Suppressor macrophage treated with lipopolysaccharide for 4 hours (primary cell): ENCODE results near the gene NOL11.
"Not testable (repeated sequence)": the region's sequence is repeated elsewhere in the genome, so short reads cannot be mapped to it uniquely, and the experiment has no call there.

Experiments
- DNase-seq: peaks from one replicate; pipeline ENCODE4 v3.0.0-alpha.2; 2020

Gene NOL11

DNA sequence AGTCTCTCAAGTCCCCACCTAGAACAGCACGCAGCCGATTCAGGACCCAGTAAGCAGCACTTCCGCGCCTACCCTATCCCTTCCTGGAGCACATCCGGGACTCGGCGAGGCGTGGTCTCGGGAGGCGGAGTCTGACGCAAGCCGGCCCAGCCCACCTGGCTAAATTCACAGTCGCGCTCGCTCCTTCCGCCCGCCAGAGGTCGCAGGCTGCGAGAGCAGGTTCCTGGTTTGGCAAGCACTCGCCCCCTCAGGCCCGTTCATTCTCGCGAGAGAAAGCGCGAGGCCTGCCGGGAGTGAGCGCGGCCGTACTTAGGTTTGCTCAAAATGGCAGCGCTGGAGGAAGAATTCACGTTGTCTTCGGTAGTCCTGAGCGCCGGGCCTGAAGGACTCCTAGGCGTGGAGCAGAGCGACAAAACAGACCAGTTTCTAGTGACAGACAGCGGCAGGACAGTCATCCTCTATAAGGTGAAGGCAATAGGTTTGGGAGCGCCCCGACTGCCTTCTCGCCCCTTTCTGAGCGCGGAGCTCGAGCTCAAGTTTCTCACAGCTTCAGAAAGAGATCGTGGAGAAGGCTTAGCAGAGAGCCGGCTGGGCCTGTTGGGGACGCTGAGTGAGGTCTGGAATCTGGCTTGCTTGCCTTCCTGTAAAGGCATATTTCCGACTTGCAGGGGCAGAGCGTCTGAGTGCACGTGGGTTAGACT lies at the start of gene NOL11:
NOL11 (plus strand) TSS at position 313 of the 701 bp plus-strand sequence; CDS start at position 325, 12 bp downstream.
- DNase-seq = peak; percentile 100

DNA sequence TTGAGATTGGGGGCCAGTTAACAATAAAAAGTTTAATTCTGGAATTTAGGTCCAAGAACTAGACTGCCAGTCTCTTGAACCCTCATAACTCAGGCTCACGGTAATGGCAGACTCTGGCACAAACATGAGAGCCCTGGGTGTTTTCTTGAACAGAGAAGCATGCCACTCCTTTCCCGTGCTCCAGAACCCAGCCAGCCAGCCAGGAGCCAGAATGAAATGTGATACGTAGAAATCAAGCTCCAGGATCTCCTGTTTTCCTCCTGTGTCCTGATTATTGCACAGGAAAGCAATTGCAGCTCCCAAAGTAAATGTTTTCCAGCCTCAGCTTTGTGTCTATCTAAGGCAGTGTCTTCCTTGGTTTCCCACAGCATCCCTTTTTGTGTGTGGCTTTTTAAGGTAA lies 46.2 kb upstream of the NOL11 start:
- no peak for DNase-seq

DNA sequence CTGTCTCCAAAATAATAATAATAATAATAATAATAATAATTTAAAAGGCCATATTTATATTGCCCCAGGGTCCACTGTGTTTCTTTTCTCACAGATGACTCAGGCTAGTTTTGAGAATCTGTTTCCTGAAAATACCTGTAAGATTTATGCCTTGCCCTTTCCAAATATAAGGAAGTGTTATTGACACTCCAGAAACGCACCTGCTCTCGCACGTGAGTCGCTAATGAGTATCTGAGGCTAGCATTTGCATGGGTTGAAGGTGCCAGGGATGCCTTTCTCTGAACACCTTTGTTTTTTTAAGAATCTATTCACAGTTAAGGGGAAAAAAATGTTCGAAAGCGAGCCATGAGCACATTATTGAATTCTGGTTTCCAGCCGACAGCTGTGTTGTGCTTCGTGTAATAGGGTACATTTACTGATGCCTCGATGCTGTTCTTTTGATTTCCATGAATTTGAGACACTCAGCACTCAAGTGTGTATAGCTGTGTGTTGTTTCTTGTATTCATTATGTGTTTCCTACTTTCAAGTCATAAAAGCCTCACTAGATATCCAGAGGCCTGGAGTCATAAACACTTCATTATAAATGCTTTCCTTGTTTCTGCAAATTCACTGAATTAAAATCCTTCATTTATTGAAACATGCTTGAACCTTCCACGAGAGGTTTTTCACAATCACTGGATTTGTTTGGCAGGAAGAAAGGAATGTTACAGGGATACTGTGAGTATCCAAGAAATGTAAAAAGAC lies 45.0 kb upstream of the NOL11 start:
- DNase-seq = no peak

DNA sequence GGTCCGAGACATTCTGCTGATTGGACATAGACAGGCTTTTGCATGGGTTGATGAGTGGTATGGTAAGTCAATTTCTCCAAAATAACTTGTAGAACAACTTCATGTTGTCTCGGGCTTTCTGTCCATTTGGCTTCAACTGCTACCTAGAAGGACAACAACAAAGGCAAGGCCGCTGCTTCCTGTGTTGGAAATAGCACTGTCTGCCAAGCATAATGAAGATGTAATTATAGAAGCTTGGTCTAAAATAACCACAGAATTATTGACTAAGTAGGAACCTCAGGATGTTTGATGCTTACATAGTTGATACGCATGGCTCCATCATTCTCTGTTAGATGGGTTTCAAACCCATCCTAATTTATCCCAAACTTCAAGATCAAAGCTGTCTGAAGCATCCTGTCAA lies 42.3 kb upstream of the NOL11 start:
- DNase-seq = no peak

DNA sequence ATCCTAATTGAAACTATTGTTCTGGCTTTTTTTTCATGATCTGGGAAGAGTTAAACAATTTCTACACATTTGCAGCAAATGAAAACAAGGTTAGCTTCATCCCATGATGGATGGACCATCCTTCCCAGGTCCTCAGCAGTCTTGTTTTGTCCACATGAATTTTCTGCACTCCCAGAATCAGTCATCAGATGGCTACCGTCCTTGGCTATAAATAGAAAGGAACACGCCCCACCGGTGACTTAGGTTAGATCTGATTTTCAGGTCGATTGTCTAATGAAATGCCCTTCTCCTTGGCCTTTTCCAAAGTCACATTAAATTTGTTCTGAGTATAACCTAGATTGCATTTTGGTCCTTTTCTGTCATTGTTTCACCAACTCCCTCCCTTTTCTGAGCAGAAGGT lies 41.4 kb upstream of the NOL11 start:
- no peak for DNase-seq

DNA sequence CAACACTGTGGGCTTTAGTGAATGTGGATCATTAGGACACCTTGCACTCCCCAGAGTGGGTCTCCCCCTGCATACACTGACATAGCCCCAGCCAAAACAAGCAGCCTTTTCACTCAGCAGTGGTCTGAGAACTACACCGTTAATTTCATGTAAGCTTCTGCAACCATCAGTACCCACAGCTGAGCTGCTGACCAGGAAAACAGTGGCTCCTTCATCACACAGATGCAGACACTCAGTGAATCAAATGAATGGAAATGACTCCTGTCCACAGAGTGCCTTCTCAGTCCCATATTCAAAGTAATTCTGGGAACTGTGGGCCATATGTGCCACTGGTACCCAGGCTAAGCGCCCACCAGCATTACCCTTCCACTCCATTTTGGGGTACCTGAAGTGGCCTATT lies 39.3 kb upstream of the NOL11 start:
- DNase-seq = no peak

DNA sequence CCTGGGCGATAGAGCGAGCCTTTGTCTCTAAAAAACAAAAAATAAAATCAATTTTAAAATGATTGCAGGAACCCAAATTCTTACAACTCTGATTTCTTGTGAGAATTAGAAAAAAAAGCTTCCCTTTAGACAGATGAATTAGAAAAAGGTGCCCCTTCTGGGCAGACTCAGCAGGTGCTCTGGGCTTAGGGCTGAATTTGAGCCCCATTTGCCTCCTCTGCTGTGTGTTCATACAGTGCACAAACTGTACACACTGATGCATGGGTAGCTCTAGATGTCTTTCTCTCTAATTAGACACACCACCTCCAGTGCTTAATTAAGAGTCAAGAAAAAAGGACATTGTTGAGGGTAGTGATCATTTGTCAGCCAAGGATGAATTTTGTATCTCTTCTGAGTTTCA lies 38.5 kb upstream of the NOL11 start:
- no peak for DNase-seq

DNA sequence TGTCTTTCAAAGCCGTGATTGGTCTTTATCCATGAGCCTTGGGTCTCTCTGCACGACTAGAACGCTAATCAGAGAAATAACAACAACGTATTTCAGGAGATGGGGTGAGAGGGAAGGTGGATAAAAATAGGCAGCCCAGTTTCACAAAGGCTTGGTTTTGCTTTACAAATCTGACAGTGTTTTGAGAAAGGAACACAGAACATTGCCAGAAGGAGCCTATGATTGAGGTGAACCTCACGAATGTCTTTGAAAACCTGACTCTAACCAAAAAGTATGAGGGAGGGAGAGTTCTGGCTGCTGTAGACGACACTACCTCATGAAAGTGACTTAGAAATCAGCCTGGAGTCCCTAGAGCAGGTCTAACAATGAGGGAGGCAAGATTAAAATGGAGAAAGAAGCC lies 38.0 kb upstream of the NOL11 start:
- no peak for DNase-seq

DNA sequence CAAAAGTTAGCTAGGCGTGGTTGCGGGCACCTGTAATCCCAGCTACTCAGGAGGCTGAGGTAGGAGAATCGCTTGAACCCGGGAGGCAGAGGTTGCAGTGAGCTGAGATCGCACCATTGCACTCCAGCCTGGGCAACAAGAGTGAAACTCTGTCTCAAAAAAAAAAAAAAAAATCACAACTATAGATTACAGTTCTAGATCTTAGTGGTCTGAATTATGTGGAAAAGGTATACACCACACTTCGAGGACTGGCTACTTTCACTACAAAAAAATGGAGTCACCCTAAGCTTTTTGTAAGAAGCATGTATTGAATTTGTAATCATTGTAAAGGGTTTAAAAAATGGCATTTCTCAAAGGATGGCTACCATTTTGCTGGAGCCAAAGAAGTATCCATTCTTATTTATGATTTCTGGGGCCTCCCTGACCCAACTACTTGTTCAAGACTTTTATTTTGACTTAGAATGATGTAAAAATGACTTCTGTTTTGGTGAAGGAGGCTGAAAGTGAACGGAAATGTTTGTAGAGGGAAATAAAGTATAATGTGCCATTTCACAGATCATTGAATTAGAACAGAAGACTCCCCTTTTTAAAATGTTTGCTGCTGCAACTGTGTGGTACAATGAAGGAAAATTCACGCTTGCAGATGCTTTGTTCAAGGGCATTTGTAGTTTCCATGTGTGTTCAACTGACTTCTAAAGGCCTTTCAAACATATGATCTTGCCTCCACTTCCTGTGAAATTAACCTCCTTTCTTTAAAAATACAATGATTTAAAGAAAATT lies 37.1 kb upstream of the NOL11 start:
- no peak for DNase-seq

DNA sequence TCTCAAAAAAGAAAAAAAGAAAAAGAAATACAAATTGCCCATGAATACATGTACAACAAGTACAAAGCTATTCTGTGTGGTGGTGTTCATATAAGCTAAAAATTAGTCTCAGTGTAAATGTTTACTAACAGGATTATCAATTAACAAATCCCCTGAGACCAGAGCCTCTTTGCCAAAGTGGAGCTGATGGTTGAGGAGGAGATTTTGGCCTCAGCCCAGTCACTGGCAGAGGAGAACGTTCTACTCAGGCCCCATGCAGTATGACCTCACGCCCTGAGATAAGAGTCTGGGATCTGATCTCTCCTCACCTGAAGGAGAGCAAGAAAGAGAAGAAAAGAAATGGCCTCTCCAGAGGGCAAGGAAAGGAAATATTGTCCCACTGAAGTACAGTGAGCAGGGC lies 35.5 kb upstream of the NOL11 start:
- no peak for DNase-seq

DNA sequence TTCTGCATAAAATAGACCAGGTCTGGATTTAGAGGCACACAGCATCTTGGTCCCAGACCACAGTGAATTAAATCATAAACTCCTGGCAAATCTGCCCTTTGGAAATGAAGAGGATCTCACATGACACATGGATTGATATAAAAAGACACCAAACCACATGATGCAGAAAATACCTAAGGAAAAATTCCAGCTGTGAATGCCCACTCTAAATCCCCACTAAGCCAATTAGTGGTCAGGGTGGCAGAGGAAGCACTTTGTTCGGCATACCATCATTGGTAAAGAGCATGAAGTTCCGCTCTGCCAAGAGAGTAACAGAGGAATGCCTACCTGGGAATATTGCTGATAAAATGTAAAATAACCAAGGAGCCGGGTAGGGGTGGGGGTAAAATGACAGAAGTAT lies 32.4 kb upstream of the NOL11 start:
- DNase-seq = no peak

DNA sequence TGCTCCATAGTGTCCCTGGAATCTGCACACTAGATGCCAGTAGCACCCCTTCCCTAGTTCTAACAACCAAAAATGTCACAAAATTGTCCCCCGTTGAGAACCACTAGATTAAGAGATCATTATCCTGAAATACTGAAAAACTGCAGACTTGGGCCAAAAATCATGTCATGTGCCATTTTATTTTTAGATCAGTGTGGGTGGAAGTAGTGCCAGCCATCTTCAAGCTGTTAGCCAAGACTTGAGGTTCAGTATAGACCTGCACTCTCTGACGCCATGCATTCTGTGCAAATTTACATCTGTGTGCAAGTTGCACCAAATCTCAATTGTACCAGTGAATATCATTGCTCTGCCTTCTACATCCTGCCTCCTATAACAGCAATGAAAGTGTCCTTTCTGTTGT lies 31.5 kb upstream of the NOL11 start:
- DNase-seq = no peak

DNA sequence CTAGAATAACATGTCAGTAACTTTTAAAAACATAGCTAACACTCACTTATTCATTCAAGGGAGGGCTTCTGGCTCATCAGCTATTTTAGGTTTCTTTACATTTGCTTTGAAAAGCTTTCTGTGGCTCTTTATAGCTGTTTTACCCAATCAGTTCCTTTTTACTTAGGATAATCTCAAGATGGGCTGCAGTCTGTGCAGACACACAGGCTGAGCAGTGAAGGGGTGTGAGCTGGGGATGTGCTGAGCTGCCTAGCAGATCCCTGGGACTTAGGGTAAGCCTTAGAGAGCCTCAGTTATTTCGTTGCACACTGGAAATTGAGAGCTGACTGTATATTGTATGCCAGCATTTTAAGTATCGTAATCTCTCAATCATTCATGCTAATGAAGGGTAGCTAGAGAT lies 30.2 kb upstream of the NOL11 start:
- no peak for DNase-seq

DNA sequence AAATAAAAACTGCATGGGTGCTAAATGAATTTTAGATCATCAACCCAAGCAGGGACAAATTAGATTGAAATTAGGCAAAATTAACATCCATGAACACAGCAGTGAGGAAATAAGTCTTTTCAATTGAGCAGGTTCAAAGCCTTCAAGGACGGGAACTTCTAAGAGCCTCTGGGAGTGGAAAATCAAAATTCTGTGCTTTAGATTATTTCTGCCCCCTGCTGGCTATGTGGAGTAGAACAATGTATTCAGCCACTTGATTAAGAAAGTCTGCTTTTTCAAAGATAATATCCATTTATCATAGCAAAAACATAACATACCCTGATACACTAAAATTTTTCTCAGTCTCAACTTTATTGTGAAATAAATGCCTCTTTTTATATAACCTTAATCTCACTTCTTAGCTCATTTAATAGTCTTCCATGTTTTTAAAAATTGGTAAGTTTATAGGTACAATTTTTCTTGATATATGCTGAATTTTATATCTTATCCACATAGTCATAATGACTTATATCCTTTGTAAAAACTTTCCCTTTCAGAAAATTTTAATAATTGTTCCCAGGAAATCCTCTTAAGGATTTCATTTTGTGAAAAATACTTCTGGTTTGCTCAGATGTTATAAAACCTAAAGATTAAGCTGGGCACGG lies 28.1 kb upstream of the NOL11 start:
- DNase-seq = peak; percentile 87

DNA sequence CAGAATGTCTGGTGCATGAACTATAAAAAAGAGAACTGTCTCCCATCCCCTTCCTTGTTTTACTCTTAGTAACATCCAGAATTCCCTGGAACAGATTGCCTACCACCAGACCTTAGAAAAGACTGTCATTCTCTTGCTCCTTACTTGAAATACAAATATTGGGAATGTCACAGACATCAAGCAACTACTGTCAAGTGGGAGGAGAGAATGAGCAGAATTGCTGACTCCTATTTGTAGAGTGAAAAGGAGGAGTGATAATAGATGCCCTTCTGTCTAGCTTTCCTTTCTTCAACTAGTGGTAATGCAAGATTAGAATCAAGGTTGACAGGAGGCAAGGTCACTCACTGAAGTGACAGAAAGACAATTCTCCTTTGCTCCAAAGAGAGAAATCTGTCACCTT lies 23.9 kb upstream of the NOL11 start:
- no peak for DNase-seq

DNA sequence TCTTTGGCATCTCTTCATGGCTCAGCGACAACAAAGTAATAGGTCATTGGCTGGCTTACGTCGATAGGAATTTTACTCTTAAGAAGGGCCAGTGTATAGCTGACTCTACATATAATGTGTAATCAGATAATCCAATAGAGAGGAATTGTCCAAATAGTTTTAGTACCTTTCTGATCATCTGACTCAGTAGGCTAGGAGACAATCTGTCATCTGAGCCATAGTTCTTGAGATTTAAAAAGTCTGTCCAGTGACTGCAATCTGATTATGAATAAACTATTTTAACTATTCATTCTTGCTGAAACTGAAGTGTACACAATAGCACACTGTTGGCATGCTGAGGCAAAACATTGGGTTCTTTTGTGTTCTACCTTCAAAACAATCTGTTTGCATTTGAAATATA lies 21.4 kb upstream of the NOL11 start:
- DNase-seq = no peak

DNA sequence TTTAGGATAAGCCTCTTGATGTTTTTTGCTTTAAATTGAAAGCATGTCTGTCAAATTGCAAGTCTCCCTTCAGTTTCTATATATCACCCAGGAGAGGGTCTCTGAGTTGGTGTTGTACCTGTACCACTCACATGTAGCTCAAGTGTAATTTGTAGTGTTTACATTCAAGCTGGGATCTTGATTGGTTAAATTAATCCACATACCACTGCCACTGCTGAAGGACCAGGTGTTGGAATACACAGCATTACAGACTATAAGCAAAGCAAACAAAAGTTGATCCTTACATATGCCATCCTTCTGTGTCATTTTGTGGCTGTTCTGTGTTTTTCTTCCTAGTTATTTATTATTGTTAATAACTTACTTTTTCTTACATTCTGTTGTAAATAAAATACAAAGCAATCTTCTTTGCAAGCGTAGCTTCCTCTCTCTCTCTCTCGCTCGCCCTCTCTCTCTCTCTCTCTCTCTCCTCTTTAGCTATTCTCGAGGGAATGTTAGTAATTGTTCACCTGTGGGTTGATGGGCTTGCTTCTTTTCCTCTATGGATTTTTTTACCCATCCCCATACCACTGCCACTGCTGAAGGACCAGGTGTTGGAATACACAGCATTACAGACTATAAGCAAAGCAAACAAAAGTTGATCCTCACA lies 20.8 kb upstream of the NOL11 start:
- DNase-seq = no peak

DNA sequence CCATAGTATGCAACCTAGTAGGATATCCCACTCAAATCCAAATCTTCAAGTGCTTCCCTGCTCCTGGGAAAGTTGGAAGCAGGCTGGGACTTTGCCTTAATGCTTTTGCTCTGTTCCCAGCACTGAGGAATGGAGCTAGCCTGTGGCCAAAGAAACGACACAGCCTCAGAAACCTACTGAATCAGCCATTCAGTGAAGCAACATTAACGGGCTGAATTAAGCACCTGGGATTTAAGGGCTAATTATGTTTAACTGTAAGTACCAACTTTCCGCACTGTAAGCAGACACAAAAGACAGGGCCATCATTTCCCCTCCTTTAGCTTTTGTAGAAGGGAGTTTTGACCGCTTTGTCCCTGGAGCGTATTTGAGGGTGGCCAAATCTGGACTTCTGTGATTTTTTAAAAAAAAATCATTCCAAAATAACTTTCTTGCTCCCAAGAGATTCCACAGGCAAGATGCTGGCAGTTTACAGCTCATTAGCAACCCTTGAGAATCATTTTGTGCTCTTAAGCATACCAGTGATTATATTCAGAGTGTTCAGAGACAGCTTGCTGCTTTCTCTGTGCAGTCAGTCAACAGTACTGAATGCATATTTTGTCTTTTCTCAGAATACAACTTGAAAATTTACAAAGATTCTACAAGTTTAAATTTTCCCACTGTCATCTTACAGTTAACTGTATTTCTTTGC lies 17.6 kb upstream of the NOL11 start:
- no peak for DNase-seq

DNA sequence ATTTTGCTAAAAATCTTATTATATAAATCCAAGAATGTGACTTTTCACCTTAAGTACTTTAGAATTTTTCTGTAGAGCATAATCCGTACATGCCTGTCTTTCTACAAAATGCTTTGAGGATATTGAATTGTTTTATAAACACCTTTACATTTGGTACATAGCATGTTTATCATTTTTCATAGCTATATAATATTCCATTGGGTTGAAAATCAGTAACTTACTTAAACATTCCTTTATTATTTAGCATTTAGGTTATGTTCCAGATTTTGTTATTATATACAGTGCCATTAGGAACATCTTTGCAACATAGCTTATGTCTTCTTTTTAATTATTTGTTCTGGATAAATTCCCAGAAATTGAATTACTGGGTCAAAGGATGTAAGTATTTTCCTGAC lies 17.0 kb upstream of the NOL11 start:
- no peak for DNase-seq

DNA sequence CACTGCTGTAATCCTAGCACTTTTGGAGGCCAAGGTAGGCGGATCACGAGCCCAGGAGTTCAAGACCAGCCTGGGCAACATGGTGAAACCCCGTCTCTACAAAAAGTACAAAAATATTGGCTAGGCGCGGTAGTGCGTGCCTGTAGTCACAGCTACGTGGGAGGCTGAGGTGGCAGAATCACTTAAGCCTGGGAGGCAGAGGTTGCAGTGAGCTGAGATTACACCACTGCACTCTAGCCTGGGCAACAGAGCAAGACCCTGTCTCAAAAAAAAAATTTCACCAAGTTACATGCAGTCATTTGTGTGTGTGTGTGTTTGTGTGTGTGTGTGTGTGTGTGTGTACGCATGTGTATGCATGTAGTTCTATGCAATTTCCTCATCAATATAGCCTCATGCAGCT lies 14.9 kb upstream of the NOL11 start:
- DNase-seq = not testable (repeated sequence)

DNA sequence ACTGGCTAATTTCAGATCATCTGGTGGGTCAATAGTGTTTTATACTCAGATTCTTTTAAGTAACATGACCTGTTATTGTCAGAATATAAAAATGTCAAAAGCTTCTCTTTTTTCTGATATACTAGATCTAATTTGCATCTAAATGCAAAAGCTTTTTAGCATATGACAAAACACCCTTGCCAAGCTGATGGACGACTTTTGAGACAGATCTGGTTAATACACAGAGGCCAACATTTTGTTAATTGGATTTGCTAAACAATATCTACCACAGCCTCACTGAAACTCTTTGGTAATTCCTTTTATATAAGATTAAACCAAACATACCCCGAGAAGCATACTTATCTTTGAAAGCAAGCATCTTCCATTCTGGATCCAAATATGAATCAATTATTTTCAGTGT lies 10.3 kb upstream of the NOL11 start:
- no peak for DNase-seq

DNA sequence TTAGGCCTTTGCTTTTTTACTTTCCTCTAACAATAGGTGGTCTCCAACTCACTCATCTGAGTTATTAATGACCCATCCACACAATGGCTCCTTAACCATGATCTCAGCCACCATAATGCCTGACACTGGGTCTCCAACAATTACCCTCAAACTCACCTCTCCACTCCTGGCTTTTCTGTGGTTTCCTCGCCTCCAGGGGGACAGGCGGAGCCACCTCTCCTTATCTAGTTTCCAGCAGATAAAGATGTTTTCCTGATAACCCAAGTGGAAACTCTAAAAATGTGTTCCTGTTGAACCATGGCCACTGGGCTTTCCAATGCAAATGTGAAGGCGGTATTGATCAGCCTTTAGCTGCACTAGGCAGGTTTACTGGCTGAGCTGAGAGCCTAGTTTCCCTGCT lies 9.4 kb upstream of the NOL11 start:
- DNase-seq = no peak
